SK-N-SH (cell line): ENCODE measurements around the gene PHKA2. TPM values are rescaled to one million over a fixed set of nuclear protein-coding genes. Genes with fewer than 3 reads are reported as not detected.

Source experiments
- CTCF ChIA-PET: fragments of 300-600, 350-600 bp; formaldehyde crosslinking; extraction: SDS; loops from one replicate; lab custom pipeline; 2021; lab: Yijun Ruan, JAX
- POLR2A ChIA-PET: fragments of 350-600 bp; sonication (Branson Sonifier 250); formaldehyde crosslinking; extraction: SDS; loops from one replicate; lab custom pipeline; 2020; ENCODE audit warnings: antibody characterized with exemption, inconsistent platforms; lab: Yijun Ruan, JAX
- DNase-seq: peaks from one replicate; pipeline ENCODE4 v3.0.0; 2012
- H2AFZ ChIP-seq: fragments of 200-600 bp; sonication (generic); 2 replicates; pipeline ENCODE4 v1.8.1; 2016; ENCODE audit warnings: antibody characterized with exemption, mild to moderate bottlenecking, low read depth
- H3F3A ChIP-seq: fragments of 200-600 bp; sonication (generic); replicated peaks from 2 replicates; pipeline ENCODE3; 2016; ENCODE audit warnings: antibody characterized with exemption, mild to moderate bottlenecking; ENCODE audit not compliant: insufficient read depth
- H3K27ac ChIP-seq, 2 experiments: fragments of 200-500 bp in 1 of 2; fragments of 200-600 bp in 1 of 2; sonication (Bioruptor generic) in 1 of 2; sonication (generic), shearing (Covaris generic) in 1 of 2; 2 replicates each; pipeline versions ENCODE4 v1.5.1 to v1.6.1; 2014 to 2016; ENCODE audit warnings: low read depth in 2 of 2, inconsistent platforms in 1 of 2, low read length in 1 of 2, mild to moderate bottlenecking in 1 of 2, mixed read lengths in 1 of 2
- H3K27me3 ChIP-seq: fragments of 200-600 bp; sonication (generic), shearing (Covaris generic); 2 replicates; pipeline ENCODE4 v1.6.1; 2016; ENCODE audit warnings: mixed run types; ENCODE audit not compliant: insufficient read depth
- H3K36me3 ChIP-seq, 2 experiments: fragments of 200-500 bp in 1 of 2; fragments of 200-600 bp in 1 of 2; sonication (Bioruptor generic) in 1 of 2; sonication (generic) in 1 of 2; replicated peaks in 1 of 2; 2 replicates each; pipeline versions ENCODE3 to v1.5.1; 2014 to 2016; ENCODE audit warnings: low read length in 1 of 2, mild to moderate bottlenecking in 1 of 2; ENCODE audit not compliant: insufficient read depth in 2 of 2, control insufficient read depth in 1 of 2
- H3K4me1 ChIP-seq, 2 experiments: fragments of 200-500 bp in 1 of 2; fragments of 200-600 bp in 1 of 2; sonication (Bioruptor generic) in 1 of 2; sonication (generic), shearing (Covaris generic) in 1 of 2; 2 replicates each; pipeline versions ENCODE4 v1.5.1 to v1.6.1; 2014 to 2016; ENCODE audit warnings: low read depth in 1 of 2, low read length in 1 of 2, mixed run types in 1 of 2; ENCODE audit not compliant: insufficient read depth in 2 of 2, control insufficient read depth in 1 of 2
- H3K4me2 ChIP-seq: fragments of 200-600 bp; sonication (generic), shearing (Covaris generic); 2 replicates; pipeline ENCODE4 v1.6.1; 2017; ENCODE audit warnings: mixed run types
- H3K4me3 ChIP-seq, 2 experiments: fragments of 200-500 bp in 1 of 2; fragments of 200-600 bp in 1 of 2; sonication (Bioruptor generic) in 1 of 2; sonication (generic), shearing (Covaris generic) in 1 of 2; 2 replicates each; pipeline versions ENCODE4 v1.5.1 to v1.8.1; 2014 to 2016; ENCODE audit warnings: low read depth in 2 of 2, inconsistent platforms in 1 of 2, low read length in 1 of 2, mild to moderate bottlenecking in 1 of 2, mixed read lengths in 1 of 2, moderate library complexity in 1 of 2
- H3K79me2 ChIP-seq: fragments of 200-600 bp; sonication (generic); 2 replicates; pipeline ENCODE4 v1.8.1; 2017; ENCODE audit warnings: mild to moderate bottlenecking; ENCODE audit not compliant: insufficient read depth
- H3K9ac ChIP-seq: fragments of 200-600 bp; sonication (generic); 2 replicates; pipeline ENCODE4 v1.6.1; 2017; ENCODE audit warnings: mixed run types
- H3K9me2 ChIP-seq: fragments of 200-600 bp; sonication (generic); 2 replicates; pipeline ENCODE4 v1.6.1; 2017; ENCODE audit warnings: mixed run types
- H3K9me3 ChIP-seq: fragments of 200-600 bp; sonication (generic); 2 replicates; pipeline ENCODE4 v1.6.1; 2017; ENCODE audit warnings: mixed run types, mild to moderate bottlenecking, moderate library complexity
- H4K20me1 ChIP-seq: fragments of 200-600 bp; sonication (generic); 2 replicates; pipeline ENCODE4 v1.6.1; 2017; ENCODE audit warnings: mild to moderate bottlenecking, mixed run types; ENCODE audit not compliant: insufficient read depth
- JUND ChIP-seq: IDR thresholded peaks from 2 replicates; pipeline ENCODE4 v1.4.0; 2012
- RAD21 ChIP-seq: IDR thresholded peaks from 2 replicates; pipeline ENCODE4 v1.6.1; 2012; ENCODE audit warnings: mild to moderate bottlenecking, low read length
- SIN3A ChIP-seq: IDR thresholded peaks from 2 replicates; pipeline ENCODE4 v1.6.1; 2012; ENCODE audit warnings: low read depth, mild to moderate bottlenecking, low read length, moderate library complexity, borderline replicate concordance
- SMC3 ChIP-seq: IDR thresholded peaks from 2 replicates; pipeline ENCODE4 v1.6.1; 2012; ENCODE audit warnings: low read depth, low read length, improper control_type of control experiment
- TCF12 ChIP-seq: IDR thresholded peaks from 2 replicates; pipeline ENCODE4 v1.4.0; 2012
- WGBS: methylation state at CpG from one replicate; pipeline ENCODE4 v1.1.6; 2017; ENCODE audit warnings: low lambda C conversion rate; 5-methylcytosine and 5-hydroxymethylcytosine counted together
- polyA plus RNA-seq, 3 experiments: library from polyadenylated mRNA; depleted of rRNA; stranded (reverse); fragments of >200 nt; gene quantifications; 2 replicates each; pipeline ENCODE4 v1.2.3, GENCODE V29; 2012
- TF ChIP-seq, protein P1 (sequence below): fragments of 150-350 bp; IDR thresholded peaks from 2 replicates; pipeline ENCODE4 v1.6.1; 2017; ENCODE audit warnings: antibody characterized with exemption, low read length, low read depth, borderline replicate concordance
- TF ChIP-seq, protein P2 (sequence below): IDR thresholded peaks from 2 replicates; pipeline ENCODE4 v1.4.0; 2012; ENCODE audit warnings: low read depth, borderline replicate concordance
- TF ChIP-seq, protein P3 (sequence below): IDR thresholded peaks from 2 replicates; pipeline ENCODE4 v1.4.0; 2012; ENCODE audit warnings: low read depth, borderline replicate concordance
- TF ChIP-seq, protein P4 (sequence below): fragments of 200-600 bp; sonication (generic); IDR thresholded peaks from 2 replicates; pipeline ENCODE4 v1.6.1; 2017; ENCODE audit warnings: antibody characterized with exemption, mild to moderate bottlenecking, moderate library complexity

The PHKA2 gene
- polyA plus RNA-seq, 1 of the 3 experiments (the other 2 are of a cell fraction): 20.5 TPM

DNA sequence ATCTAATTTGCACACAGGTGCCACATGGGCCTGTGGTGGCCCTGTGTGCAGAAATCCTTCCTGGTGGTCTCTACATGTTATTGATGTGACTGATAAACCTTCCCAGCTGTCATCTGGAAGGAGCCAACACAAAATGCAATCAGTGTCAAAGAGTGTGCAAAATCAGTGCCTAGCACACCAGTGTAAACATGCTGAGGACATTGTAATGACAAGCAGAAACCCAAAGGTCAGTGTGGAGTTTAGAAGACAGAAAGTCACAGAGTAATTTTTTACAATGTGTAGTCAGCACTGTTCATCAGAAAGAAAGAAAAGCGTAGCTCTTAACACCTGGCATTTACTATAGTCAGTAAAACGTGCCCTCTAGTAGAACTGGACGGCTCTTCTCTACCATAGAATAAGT is 50.3 kb downstream of the PHKA2 start:
- CTCF ChIA-PET: interaction anchor here (0.8 to 3.6 kb wide), 5 partner anchors 8 to 400 kb away, joined by 4 to 30 read pairs (median 5); no protein-coding TSS in a partner anchor
- H4K20me1 ChIP-seq: no peaks in the 10 kb centered on the region
- no peaks in the 10 kb centered on the region for H3K9me2 ChIP-seq
- H3K4me1 ChIP-seq: no peaks in the 10 kb centered on the region; a peak in 1 of 4 replicates
- H3K79me2 ChIP-seq: no peaks in the 10 kb centered on the region
- no peak overlapping the region for H2AFZ ChIP-seq
- no peaks in the 10 kb centered on the region for H3K27me3 ChIP-seq
- WGBS: 40% methylated on average over 3 of the region's 3 CpGs
- H3K9ac ChIP-seq: no peak overlapping the region
- no peak overlapping the region for H3K27ac ChIP-seq
- H3K36me3 ChIP-seq: peaks cover 0 to 8% of the 10 kb centered on the region in 2 experiments
- no peaks in the 10 kb centered on the region for H3F3A ChIP-seq
- no peak overlapping the region for H3K4me2 ChIP-seq
- no peaks in the 10 kb centered on the region for H3K9me3 ChIP-seq
- DNase-seq: no peak
- TF ChIP-seq, protein P1, sequence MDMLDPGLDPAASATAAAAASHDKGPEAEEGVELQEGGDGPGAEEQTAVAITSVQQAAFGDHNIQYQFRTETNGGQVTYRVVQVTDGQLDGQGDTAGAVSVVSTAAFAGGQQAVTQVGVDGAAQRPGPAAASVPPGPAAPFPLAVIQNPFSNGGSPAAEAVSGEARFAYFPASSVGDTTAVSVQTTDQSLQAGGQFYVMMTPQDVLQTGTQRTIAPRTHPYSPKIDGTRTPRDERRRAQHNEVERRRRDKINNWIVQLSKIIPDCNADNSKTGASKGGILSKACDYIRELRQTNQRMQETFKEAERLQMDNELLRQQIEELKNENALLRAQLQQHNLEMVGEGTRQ: no peak
- TF ChIP-seq, protein P2, sequence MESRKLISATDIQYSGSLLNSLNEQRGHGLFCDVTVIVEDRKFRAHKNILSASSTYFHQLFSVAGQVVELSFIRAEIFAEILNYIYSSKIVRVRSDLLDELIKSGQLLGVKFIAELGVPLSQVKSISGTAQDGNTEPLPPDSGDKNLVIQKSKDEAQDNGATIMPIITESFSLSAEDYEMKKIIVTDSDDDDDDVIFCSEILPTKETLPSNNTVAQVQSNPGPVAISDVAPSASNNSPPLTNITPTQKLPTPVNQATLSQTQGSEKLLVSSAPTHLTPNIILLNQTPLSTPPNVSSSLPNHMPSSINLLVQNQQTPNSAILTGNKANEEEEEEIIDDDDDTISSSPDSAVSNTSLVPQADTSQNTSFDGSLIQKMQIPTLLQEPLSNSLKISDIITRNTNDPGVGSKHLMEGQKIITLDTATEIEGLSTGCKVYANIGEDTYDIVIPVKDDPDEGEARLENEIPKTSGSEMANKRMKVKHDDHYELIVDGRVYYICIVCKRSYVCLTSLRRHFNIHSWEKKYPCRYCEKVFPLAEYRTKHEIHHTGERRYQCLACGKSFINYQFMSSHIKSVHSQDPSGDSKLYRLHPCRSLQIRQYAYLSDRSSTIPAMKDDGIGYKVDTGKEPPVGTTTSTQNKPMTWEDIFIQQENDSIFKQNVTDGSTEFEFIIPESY: no peak
- TF ChIP-seq JUND (no peak), SMC3 (no peak)
- no peak overlapping the region for H3K4me3 ChIP-seq
- POLR2A ChIA-PET: interaction anchor here (1.6 kb wide), 1 partner anchor 13 kb away, joined by 4 read pairs; no protein-coding TSS in a partner anchor

DNA sequence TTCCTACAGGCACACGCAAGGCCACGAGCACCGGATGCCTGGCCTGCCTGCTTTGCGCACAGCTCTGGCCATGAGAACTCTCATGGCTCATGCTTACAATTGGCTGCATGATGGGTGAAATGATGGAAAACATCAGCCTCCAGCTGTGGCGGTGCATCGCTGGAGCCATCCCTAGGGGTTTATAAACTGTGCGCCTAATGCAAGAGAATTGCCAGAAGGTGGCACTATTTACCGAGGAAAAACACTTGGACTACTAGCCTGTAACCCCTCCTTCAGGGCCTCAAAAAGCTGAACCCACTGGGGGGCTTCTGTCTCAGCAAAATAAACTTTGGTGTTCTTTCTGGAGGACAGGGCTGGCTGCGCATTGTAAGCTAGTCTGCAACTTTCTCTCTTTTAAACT is 51.9 kb downstream of the PHKA2 start:
- H4K20me1 ChIP-seq: no peaks in the 10 kb centered on the region
- no peak overlapping the region for H3K9ac ChIP-seq
- no peaks in the 10 kb centered on the region for H3K9me3 ChIP-seq
- no peak for TF ChIP-seq TCF12
- TF ChIP-seq RAD21: peak; percentile 77
- TF ChIP-seq, protein P3, sequence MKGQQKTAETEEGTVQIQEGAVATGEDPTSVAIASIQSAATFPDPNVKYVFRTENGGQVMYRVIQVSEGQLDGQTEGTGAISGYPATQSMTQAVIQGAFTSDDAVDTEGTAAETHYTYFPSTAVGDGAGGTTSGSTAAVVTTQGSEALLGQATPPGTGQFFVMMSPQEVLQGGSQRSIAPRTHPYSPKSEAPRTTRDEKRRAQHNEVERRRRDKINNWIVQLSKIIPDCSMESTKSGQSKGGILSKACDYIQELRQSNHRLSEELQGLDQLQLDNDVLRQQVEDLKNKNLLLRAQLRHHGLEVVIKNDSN: no peak
- TF ChIP-seq SIN3A: no peak
- peak; percentile 66 for TF ChIP-seq SMC3
- TF ChIP-seq, protein P4, sequence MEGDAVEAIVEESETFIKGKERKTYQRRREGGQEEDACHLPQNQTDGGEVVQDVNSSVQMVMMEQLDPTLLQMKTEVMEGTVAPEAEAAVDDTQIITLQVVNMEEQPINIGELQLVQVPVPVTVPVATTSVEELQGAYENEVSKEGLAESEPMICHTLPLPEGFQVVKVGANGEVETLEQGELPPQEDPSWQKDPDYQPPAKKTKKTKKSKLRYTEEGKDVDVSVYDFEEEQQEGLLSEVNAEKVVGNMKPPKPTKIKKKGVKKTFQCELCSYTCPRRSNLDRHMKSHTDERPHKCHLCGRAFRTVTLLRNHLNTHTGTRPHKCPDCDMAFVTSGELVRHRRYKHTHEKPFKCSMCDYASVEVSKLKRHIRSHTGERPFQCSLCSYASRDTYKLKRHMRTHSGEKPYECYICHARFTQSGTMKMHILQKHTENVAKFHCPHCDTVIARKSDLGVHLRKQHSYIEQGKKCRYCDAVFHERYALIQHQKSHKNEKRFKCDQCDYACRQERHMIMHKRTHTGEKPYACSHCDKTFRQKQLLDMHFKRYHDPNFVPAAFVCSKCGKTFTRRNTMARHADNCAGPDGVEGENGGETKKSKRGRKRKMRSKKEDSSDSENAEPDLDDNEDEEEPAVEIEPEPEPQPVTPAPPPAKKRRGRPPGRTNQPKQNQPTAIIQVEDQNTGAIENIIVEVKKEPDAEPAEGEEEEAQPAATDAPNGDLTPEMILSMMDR: peak; percentile 62
- H3K9me2 ChIP-seq: no peaks in the 10 kb centered on the region
- H3K36me3 ChIP-seq: peaks cover 0 to 2% of the 10 kb centered on the region in 2 experiments
- 52% methylated on average over 5 of the region's 9 CpGs for WGBS
- ChIA-PET POLR2A (no interaction called here), CTCF (interaction anchor here (0.8 to 3.6 kb wide), 22 partner anchors 10 to 542 kb away, joined by 3 to 30 read pairs (median 4); no protein-coding TSS in a partner anchor)
- no peaks in the 10 kb centered on the region for H3F3A ChIP-seq
- no peaks in the 10 kb centered on the region for H3K79me2 ChIP-seq
- H3K4me1 ChIP-seq: no peaks in the 10 kb centered on the region; a peak in 1 of 4 replicates
- no peak overlapping the region for H3K4me3 ChIP-seq
- peak; percentile 64 for DNase-seq
- H3K27me3 ChIP-seq: no peaks in the 10 kb centered on the region
- H3K27ac ChIP-seq: no peak overlapping the region
- no peak overlapping the region for H2AFZ ChIP-seq
- H3K4me2 ChIP-seq: no peak overlapping the region
